Uterus (tissue), 4 donors: ENCODE results near the gene RCBTB1. TPM values are rescaled to one million over a fixed set of nuclear protein-coding genes. Genes with fewer than 3 reads are reported as not detected.

Experiments used
- DNase-seq, 2 donors: peaks; one replicate each; pipeline ENCODE4 v3.0.0-alpha.2; 2019 to 2020
- H3K27ac ChIP-seq, 2 donors: fragments of 200-600 bp; sonication (generic); 1 replicate in 1 of 2; 2 replicates in 1 of 2; pipeline ENCODE4 v1.5.1; 2016 to 2018
- H3K27me3 ChIP-seq, 2 donors: fragments of 200-600 bp; sonication (generic); one replicate each; pipeline ENCODE4 v1.5.1; 2018 to 2019; ENCODE audit warnings: control low read depth in 1 of 2
- H3K36me3 ChIP-seq, 2 donors: fragments of 200-600 bp; sonication (generic); one replicate each; pipeline ENCODE4 v1.5.1; 2019; ENCODE audit warnings: control low read depth in 1 of 2
- H3K4me1 ChIP-seq, 2 donors: fragments of 200-600 bp; sonication (generic); one replicate each; pipeline ENCODE4 v1.5.1; 2018 to 2019; ENCODE audit warnings: control low read depth in 1 of 2
- H3K4me3 ChIP-seq, 2 donors: fragments of 200-600 bp; sonication (generic); 1 replicate in 1 of 2; 2 replicates in 1 of 2; pipeline ENCODE4 v1.5.1; 2018 to 2019; ENCODE audit warnings: mild to moderate bottlenecking in 1 of 2
- H3K9me3 ChIP-seq, 2 donors: fragments of 200-600 bp; sonication (generic); one replicate each; pipeline ENCODE4 v1.5.1; 2019; ENCODE audit warnings: control low read depth in 1 of 2
- POLR2A ChIP-seq, 2 donors: fragments of 450-650 bp; IDR thresholded peaks; one replicate each; pipeline ENCODE4 v1.6.1; 2016; ENCODE audit warnings: antibody characterized with exemption in 2 of 2, mild to moderate bottlenecking in 1 of 2, moderate library complexity in 1 of 2
- intact Hi-C: fragments of 100-400 bp; cut with DNase I; formaldehyde crosslinking; loops from one replicate; pipeline ENCODE4 v1.15.1; 2023; ENCODE audit warnings: low total_unique reads
- total RNA-seq, 4 donors: library from RNA; depleted of rRNA in 3 of 4; stranded (reverse); fragments of >200 nt in 3 of 4; gene quantifications; one replicate each; pipeline versions ENCODE4 v1.1.0 to v1.2.4, GENCODE V29; 2014 to 2023
- TF ChIP-seq, protein P1 (sequence below), 4 experiments: fragments of 200-600 bp in 2 of 4; fragments of 450-650 bp in 2 of 4; sonication (generic) in 2 of 4; IDR thresholded peaks; one replicate each; pipeline ENCODE4 v1.5.1; 2016 to 2019; ENCODE audit warnings: antibody characterized with exemption in 4 of 4, mild to moderate bottlenecking in 2 of 4, moderate library complexity in 1 of 4
- donor health status: DM: yes; HTN: yes; CAD: no.

The RCBTB1 gene
- total RNA-seq, 4 donors from 2014 or later = 4.4 to 24.6 (median 19.1) TPM

- Histone ChIP-seq H3K36me3 (no peaks in the 10 kb centered on the region), H3K4me3 (no peak overlapping the region), H3K27me3 (no peaks in the 10 kb centered on the region), H3K4me1 (no peaks in the 10 kb centered on the region), H3K27ac (no peak overlapping the region), H3K9me3 (no peaks in the 10 kb centered on the region)
- intact Hi-C loops = no loop called here
- no peak for DNase-seq
- no peak for TF ChIP-seq POLR2A (IDR thresholded peaks at IDR 0.05)
- TF ChIP-seq, protein P1, sequence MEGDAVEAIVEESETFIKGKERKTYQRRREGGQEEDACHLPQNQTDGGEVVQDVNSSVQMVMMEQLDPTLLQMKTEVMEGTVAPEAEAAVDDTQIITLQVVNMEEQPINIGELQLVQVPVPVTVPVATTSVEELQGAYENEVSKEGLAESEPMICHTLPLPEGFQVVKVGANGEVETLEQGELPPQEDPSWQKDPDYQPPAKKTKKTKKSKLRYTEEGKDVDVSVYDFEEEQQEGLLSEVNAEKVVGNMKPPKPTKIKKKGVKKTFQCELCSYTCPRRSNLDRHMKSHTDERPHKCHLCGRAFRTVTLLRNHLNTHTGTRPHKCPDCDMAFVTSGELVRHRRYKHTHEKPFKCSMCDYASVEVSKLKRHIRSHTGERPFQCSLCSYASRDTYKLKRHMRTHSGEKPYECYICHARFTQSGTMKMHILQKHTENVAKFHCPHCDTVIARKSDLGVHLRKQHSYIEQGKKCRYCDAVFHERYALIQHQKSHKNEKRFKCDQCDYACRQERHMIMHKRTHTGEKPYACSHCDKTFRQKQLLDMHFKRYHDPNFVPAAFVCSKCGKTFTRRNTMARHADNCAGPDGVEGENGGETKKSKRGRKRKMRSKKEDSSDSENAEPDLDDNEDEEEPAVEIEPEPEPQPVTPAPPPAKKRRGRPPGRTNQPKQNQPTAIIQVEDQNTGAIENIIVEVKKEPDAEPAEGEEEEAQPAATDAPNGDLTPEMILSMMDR (IDR thresholded peaks at IDR 0.05) = no peak
These were observed 44.0 kb upstream of the RCBTB1 start for GRCh38 chr13:49629196-49629938.

DNA sequence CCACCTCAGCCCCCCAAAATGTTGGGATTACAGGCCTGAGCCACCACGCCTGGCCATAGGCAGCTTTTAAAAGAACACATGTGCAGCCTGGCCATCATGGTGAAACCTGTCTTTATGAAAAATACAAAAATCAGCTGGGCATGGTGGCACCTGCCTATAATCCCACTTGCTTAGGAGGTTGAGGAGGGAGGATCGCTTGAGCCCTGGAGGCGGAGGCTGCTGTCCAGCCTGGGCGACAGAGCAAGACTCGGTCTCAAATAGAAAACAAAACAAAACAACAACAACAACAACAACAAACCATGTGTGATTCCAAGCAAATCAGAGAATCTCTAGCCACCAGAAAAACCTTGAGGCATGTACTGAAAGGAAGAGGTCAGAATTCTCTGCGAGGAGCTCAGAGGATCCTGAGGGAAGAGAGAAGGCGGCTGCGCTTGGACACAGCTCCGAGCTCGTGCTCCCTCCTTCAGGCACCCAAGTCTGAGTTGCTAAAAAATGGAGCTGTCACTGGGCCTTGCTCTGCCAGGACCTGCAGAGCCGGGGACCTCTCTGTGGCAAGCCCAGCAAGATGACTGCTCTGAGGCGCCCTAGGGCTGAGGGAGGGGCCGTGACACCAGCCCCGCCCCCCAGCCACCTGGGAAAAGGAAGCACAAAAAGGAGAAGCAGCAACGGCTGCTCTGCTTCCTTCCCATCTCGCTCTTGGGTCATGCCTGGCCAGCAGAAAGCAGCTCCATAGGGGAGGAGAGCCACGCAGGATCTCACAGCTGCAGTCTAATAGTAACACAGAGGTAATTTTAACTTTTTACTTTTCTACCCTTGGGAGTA is 42.7 kb upstream of the RCBTB1 start, which contains the start of gene ARL11:
Gene ARL11 (plus strand): TSS at position 677 of the 822 bp plus-strand sequence. CDS start 1,941 bp downstream, outside the sequence.
- intact Hi-C loops = no loop called here
- no peak for DNase-seq
- no peak within 1 kb of the TSS for H3K4me3 ChIP-seq
- no peaks in the 10 kb centered on the region for H3K36me3 ChIP-seq
- H3K9me3 ChIP-seq = no peaks in the 10 kb centered on the region
- no peaks in the 10 kb centered on the region for H3K27me3 ChIP-seq
- no peak within 1 kb of the TSS for H3K27ac ChIP-seq
- TF ChIP-seq, protein P1 (IDR thresholded peaks at IDR 0.05) = no peak
- no peak for TF ChIP-seq POLR2A (IDR thresholded peaks at IDR 0.05)
- H3K4me1 ChIP-seq = no peaks in the 10 kb centered on the region

GRCh38 chr13:49625392-49626079 is 40.2 kb upstream of the RCBTB1 start:
- intact Hi-C loops = no loop called here
- Histone ChIP-seq H3K9me3 (no peaks in the 10 kb centered on the region), H3K4me3 (no peak overlapping the region), H3K27ac (no peak overlapping the region), H3K4me1 (no peaks in the 10 kb centered on the region), H3K27me3 (no peaks in the 10 kb centered on the region), H3K36me3 (no peaks in the 10 kb centered on the region)
- DNase-seq = no peak
- no peak for TF ChIP-seq POLR2A (IDR thresholded peaks at IDR 0.05)
- TF ChIP-seq, protein P1 (IDR thresholded peaks at IDR 0.05) = no peak

DNA sequence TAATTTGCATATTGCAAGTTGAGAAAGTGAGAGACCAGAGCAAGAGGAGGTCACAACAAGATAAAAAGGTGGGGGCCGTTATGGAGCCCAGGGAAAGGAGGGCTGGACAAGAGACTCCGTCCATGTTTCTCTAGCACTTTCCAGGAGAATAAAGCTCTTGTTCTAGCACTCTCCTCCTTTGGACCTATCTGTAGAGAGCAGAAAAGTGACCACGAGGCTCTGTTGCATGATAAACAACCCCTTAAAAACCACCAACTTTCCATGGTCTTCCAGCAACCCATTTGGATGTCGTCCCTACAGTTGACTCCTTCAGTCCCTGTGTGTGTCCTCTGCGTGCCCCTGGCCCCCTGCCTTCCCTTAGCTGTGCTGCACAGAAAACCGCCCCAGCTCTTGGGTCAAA is 38.9 kb upstream of the RCBTB1 start:
- no peak for DNase-seq
- H3K27me3 ChIP-seq = no peaks in the 10 kb centered on the region
- H3K4me1 ChIP-seq = no peaks in the 10 kb centered on the region
- H3K4me3 ChIP-seq = no peak overlapping the region
- intact Hi-C loops = no loop called here
- H3K27ac ChIP-seq = no peak overlapping the region
- H3K9me3 ChIP-seq = no peaks in the 10 kb centered on the region
- TF ChIP-seq, protein P1 (IDR thresholded peaks at IDR 0.05) = no peak
- TF ChIP-seq POLR2A (IDR thresholded peaks at IDR 0.05) = no peak
- H3K36me3 ChIP-seq = no peaks in the 10 kb centered on the region
